Uterus (tissue), 2 donors: ENCODE data around the gene IFNA13.

Experiments
- POLR2A ChIP-seq, 2 donors: fragments of 450-650 bp; IDR thresholded peaks; one replicate each; pipeline ENCODE4 v1.6.1; 2016; ENCODE audit warnings: antibody characterized with exemption in 2 of 2, mild to moderate bottlenecking in 1 of 2, moderate library complexity in 1 of 2
- TF ChIP-seq, protein P1 (sequence below), 4 experiments: fragments of 200-600 bp in 2 of 4; fragments of 450-650 bp in 2 of 4; sonication (generic) in 2 of 4; IDR thresholded peaks; one replicate each; pipeline ENCODE4 v1.5.1; 2016 to 2019; ENCODE audit warnings: antibody characterized with exemption in 4 of 4, mild to moderate bottlenecking in 2 of 4, moderate library complexity in 1 of 4

DNA sequence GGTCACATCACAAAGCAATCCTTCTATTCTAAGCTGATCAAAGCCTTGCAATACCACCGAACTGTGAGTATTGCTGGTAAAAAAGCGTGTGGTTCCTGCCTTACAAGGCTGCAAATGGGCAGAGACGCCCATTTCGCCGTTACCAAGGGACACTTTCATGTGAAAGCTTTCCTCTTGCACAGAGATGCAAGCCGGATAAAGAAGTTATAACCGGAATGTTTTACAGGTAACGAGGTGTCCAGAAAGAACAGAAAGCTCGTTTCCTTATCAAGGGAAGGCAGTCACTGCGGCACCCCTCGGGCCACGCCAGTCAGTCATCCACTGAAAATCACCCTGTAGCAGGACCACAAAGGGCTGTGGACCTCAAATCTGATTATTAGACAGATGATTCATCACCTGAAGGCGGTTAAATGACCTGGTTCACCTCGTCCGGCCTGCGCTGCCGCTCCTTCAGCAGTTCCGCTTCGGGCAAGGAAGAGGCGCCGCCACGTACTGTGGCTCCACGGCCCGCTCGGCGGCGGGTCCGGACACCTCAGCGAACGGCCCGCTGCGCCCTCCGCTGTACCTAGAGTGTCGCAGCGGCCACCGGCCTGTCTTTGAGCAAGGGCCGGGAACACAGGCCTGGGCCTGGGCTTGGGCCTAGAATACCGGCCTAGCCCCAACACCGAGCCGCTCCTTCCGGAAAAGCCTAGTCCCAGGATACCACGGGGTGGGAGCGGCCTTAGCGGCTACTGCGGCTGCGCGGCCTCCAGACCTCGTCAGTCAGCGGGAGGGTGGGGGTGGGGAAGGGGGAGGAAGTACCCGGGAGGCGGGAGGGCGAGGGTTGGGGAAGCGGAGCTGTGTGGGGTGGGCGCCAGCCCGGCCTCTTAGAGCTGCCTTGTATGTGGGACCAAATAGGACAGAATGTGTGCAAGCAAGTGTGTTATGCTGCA lies 32.9 kb downstream of the IFNA13 start, which contains the start of gene KLHL9:
- TF ChIP-seq, protein P1, sequence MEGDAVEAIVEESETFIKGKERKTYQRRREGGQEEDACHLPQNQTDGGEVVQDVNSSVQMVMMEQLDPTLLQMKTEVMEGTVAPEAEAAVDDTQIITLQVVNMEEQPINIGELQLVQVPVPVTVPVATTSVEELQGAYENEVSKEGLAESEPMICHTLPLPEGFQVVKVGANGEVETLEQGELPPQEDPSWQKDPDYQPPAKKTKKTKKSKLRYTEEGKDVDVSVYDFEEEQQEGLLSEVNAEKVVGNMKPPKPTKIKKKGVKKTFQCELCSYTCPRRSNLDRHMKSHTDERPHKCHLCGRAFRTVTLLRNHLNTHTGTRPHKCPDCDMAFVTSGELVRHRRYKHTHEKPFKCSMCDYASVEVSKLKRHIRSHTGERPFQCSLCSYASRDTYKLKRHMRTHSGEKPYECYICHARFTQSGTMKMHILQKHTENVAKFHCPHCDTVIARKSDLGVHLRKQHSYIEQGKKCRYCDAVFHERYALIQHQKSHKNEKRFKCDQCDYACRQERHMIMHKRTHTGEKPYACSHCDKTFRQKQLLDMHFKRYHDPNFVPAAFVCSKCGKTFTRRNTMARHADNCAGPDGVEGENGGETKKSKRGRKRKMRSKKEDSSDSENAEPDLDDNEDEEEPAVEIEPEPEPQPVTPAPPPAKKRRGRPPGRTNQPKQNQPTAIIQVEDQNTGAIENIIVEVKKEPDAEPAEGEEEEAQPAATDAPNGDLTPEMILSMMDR (IDR thresholded peaks at IDR 0.05), result peak in 1 of 4 experiments; percentile 14
- peak in 1 of 2 donors; percentile 71 for TF ChIP-seq POLR2A (IDR thresholded peaks at IDR 0.05)
